ENCODE measurements around the gene TBC1D14. TPM values are rescaled to one million over a fixed set of nuclear protein-coding genes. Genes with fewer than 3 reads are reported as not detected.
A peak's percentile ranks its signal among the peaks of the same experiment; 100 is the strongest.

Gene TBC1D14
- total and polyA plus RNA-seq, 9 of the 15 experiments (the other 6 are each of a cell fraction or from before 2014, with no cell fraction given), result 2.1 to 59.6 (median 44.8) TPM

- Histone ChIP-seq H3K36me3 (ENCODE audit: control insufficient read depth, insufficient read depth, low read length) (peaks cover 93% of the 10 kb centered on the region), H4K20me1 (replicated peaks; ENCODE audit: control insufficient read depth, insufficient read depth, low read length) (peaks cover 3% of the 10 kb centered on the region; the same call in 1 of the 2 replicates), H3K27ac (ENCODE audit: extremely low read depth, low read depth, low read length) (no peak overlapping the region), H3K27me3 (ENCODE audit: control insufficient read depth in 2 of 2, insufficient read depth in 2 of 2, low read length in 2 of 2) (no peaks in the 10 kb centered on the region), H3K4me1 (replicated peaks in 1 of 2; ENCODE audit: control insufficient read depth in 2 of 2, insufficient read depth in 2 of 2, low read length in 2 of 2) (peaks cover 4 to 12% of the 10 kb centered on the region in 2 experiments; a peak in 2 of 5 replicates), H3K9me3 (replicated peaks; ENCODE audit: control insufficient read depth, insufficient read depth, low read depth, low read length) (no peaks in the 10 kb centered on the region), H3K79me2 (ENCODE audit: control insufficient read depth, insufficient read depth, low read length) (0 out of 3 replicates have a peak, but pooled peaks cover 3% of the 10 kb centered on the region), H3K9ac (ENCODE audit: insufficient read depth in 1 of 2, low read depth in 2 of 2, low read length in 2 of 2) (no peak overlapping the region), H3K4me3 (no peak overlapping the region), H2AFZ (ENCODE audit: low read depth, low read length) (no peak overlapping the region), H3K4me2 (ENCODE audit: insufficient read depth, low read length) (no peak overlapping the region), H3K9me1 (ENCODE audit: control insufficient read depth, insufficient read depth, low read length) (peaks cover 2% of the 10 kb centered on the region)
- no peak for FAIRE-seq
- ATAC-seq, result no peak
- intact Hi-C loops (cut with micrococcal nuclease) (no loop called here), in situ Hi-C loops (cut with MboI) (no loop called here)
- no TSS peak for BruUV-seq (replicated peaks)
- no peak for DNase-seq (ENCODE audit: extremely low read depth in 1 of 4, low spot score in 3 of 4)
- 95% methylated on average over 10 of the region's 12 CpGs for WGBS (ENCODE audit: insufficient coverage, low coverage, missing lambda C conversion rate)
- ChIA-PET CTCF (ENCODE audit: low intra/inter-chr PET ratio) (no interaction called here), POLR2A (no interaction called here)
- no peak for TF ChIP-seq TEAD4 (IDR thresholded peaks at IDR 0.05; ENCODE audit: low read length)
- no peak for TF ChIP-seq TEAD4 (CRISPR knock-in tag; IDR thresholded peaks at IDR 0.05; ENCODE audit: borderline replicate concordance)
- no peak for TF ChIP-seq SREBF2 (CRISPR knock-in tag; IDR thresholded peaks at IDR 0.05)
- no peak for TF ChIP-seq KAT2B (IDR thresholded peaks at IDR 0.05; ENCODE audit: low read depth, low read length)
- TF ChIP-seq WHSC1 (IDR thresholded peaks at IDR 0.05; ENCODE audit: low read length), result no peak
- TF ChIP-seq ZNF354B (CRISPR knock-in tag; IDR thresholded peaks at IDR 0.05), result no peak
- TF ChIP-seq SMC3 (conservative IDR thresholded peaks at IDR 0.05; ENCODE audit: insufficient read depth, low read depth, low read length), result no peak
Measured at GRCh38 chr4:7023901-7024300, 114.3 kb downstream of the TBC1D14 start.

GRCh38 chr4:7024336-7024890 is 114.8 kb downstream of the TBC1D14 start:
- H3K79me2 ChIP-seq (ENCODE audit: control insufficient read depth, insufficient read depth, low read length), result no peaks in the 10 kb centered on the region
- no peaks in the 10 kb centered on the region for H3K9me3 ChIP-seq (replicated peaks; ENCODE audit: control insufficient read depth, insufficient read depth, low read depth, low read length)
- in situ Hi-C loops (cut with MboI), result no loop called here
- H3K4me2 ChIP-seq (ENCODE audit: insufficient read depth, low read length), result no peak overlapping the region
- H3K4me3 ChIP-seq, result no peak overlapping the region
- CTCF ChIA-PET (ENCODE audit: low intra/inter-chr PET ratio), result no interaction called here
- BruUV-seq (replicated peaks), result no TSS peak
- peaks cover 2% of the 10 kb centered on the region for H3K9me1 ChIP-seq (ENCODE audit: control insufficient read depth, insufficient read depth, low read length)
- 91% methylated on average over 19 of the region's 19 CpGs for WGBS (ENCODE audit: insufficient coverage, low coverage, missing lambda C conversion rate)
- no peak overlapping the region for H2AFZ ChIP-seq (ENCODE audit: low read depth, low read length)
- H3K4me1 ChIP-seq (replicated peaks in 1 of 2; ENCODE audit: control insufficient read depth in 2 of 2, insufficient read depth in 2 of 2, low read length in 2 of 2), result peaks cover 4 to 10% of the 10 kb centered on the region in 2 experiments; a peak in 2 of 5 replicates
- H4K20me1 ChIP-seq (replicated peaks; ENCODE audit: control insufficient read depth, insufficient read depth, low read length), result peaks cover 3% of the 10 kb centered on the region; the same call in 1 of the 2 replicates
- H3K9ac ChIP-seq (ENCODE audit: insufficient read depth in 1 of 2, low read depth in 2 of 2, low read length in 2 of 2), result no peak overlapping the region
- intact Hi-C loops (cut with micrococcal nuclease), result no loop called here
- ATAC-seq (no peak), DNase-seq (ENCODE audit: extremely low read depth in 1 of 4, low spot score in 3 of 4) (no peak), FAIRE-seq (no peak)
- TF ChIP-seq BCL6 (CRISPR knock-in tag; IDR thresholded peaks at IDR 0.05) (no peak), ZNF707 (CRISPR knock-in tag; conservative IDR thresholded peaks at IDR 0.05) (no peak), MTA1 (IDR thresholded peaks at IDR 0.05; ENCODE audit: borderline replicate concordance) (no peak), NELFE (IDR thresholded peaks at IDR 0.05; ENCODE audit: insufficient read depth, insufficient read length) (no peak), NFIC (IDR thresholded peaks at IDR 0.05) (no peak), POLR2G (IDR thresholded peaks at IDR 0.05; ENCODE audit: low read depth, low read length) (0 out of 2 replicates have a peak, but pooled peaks have one; percentile 38), ZKSCAN1 (IDR thresholded peaks at IDR 0.05; ENCODE audit: low read depth, low read length) (peak; percentile 62; the same call in 1 of the 2 replicates), COPS2 (conservative IDR thresholded peaks at IDR 0.05) (no peak)
- POLR2A ChIA-PET, result no interaction called here
- H3K27ac ChIP-seq (ENCODE audit: extremely low read depth, low read depth, low read length), result no peak overlapping the region
- no peaks in the 10 kb centered on the region for H3K27me3 ChIP-seq (ENCODE audit: control insufficient read depth in 2 of 2, insufficient read depth in 2 of 2, low read length in 2 of 2)
- peaks cover 93% of the 10 kb centered on the region for H3K36me3 ChIP-seq (ENCODE audit: control insufficient read depth, insufficient read depth, low read length)

Measured in K562 (cell line).